ENCODE data around the gene SSC5D. TPM values are rescaled to one million over a fixed set of nuclear protein-coding genes. Genes with fewer than 3 reads are reported as not detected.

The SSC5D gene
- total and polyA plus RNA-seq, 2 experiments from 2014 or later: 0.23 to 0.69 TPM

- TF ChIP-seq CTCF (conservative IDR thresholded peaks at IDR 0.05; ENCODE audit: low read depth in 2 of 2): no peak
- no peak for TF ChIP-seq POLR2AphosphoS5 (IDR thresholded peaks at IDR 0.05; ENCODE audit: low read depth)
- TF ChIP-seq NANOG (IDR thresholded peaks at IDR 0.05; ENCODE audit: borderline replicate concordance): no peak
- no peak for TF ChIP-seq ZNF114 (CRISPR knock-in tag; IDR thresholded peaks at IDR 0.05)
- TF ChIP-seq EZH2 (IDR thresholded peaks at IDR 0.05; ENCODE audit: low read depth, unreplicated experiment): no peak
- no peak for TF ChIP-seq ZNF331 (CRISPR knock-in tag; IDR thresholded peaks at IDR 0.05; ENCODE audit: low read depth)
- TF ChIP-seq CREB1 (CRISPR knock-in tag; IDR thresholded peaks at IDR 0.05; ENCODE audit: low read depth): no peak
- TF ChIP-seq ETS1 (IDR thresholded peaks at IDR 0.05): no peak
- no peak for TF ChIP-seq STAT1 (IDR thresholded peaks at IDR 0.05; ENCODE audit: unreplicated experiment)
Measured at GRCh38 chr19:55493052-55493644, 4.9 kb downstream of the SSC5D start (continued).

GRCh38 chr19:55493645-55494171, 5.5 kb downstream of the SSC5D start:
- Mint-ChIP-seq H3K4me1 (peaks cover 18% of the 10 kb centered on the region), H3K9me3 (no peaks in the 10 kb centered on the region; the same call in 2 of the 3 replicates), H3K27me3 (ENCODE audit: insufficient read depth, low read depth, poor library complexity) (peaks cover 2% of the 10 kb centered on the region), H3K27ac (no peak overlapping the region), H3K4me3 (no peak overlapping the region), H3K36me3 (ENCODE audit: low read depth) (no peaks in the 10 kb centered on the region)
- H3K9me2 ChIP-seq (ENCODE audit: insufficient read depth): no peaks in the 10 kb centered on the region
- H3K79me2 ChIP-seq (replicated peaks; ENCODE audit: insufficient read depth): no peaks in the 10 kb centered on the region
- no peak for ATAC-seq
- H3K4me2 ChIP-seq: no peak overlapping the region
- H2AFZ ChIP-seq: no peak overlapping the region; the same call in 1 of the 2 replicates
- no peak overlapping the region for H3K27ac ChIP-seq (ENCODE audit: low read depth)
- no peaks in the 10 kb centered on the region for H3K27me3 ChIP-seq (ENCODE audit: insufficient read depth)
- DNase-seq (ENCODE audit: low spot score): no peak
- peaks cover 9% of the 10 kb centered on the region; the same call in 1 of the 2 replicates for H3K4me1 ChIP-seq (ENCODE audit: insufficient read depth)
- H3K4me3 ChIP-seq: no peak overlapping the region
- no peaks in the 10 kb centered on the region for H3F3A ChIP-seq (replicated peaks; ENCODE audit: low read depth)
- H4K20me1 ChIP-seq (replicated peaks; ENCODE audit: insufficient read depth): no peaks in the 10 kb centered on the region
- no peaks in the 10 kb centered on the region for H3K36me3 ChIP-seq (ENCODE audit: insufficient read depth)
- no peak for TF ChIP-seq ZNF462 (CRISPR knock-in tag; IDR thresholded peaks at IDR 0.05)
- no peak for TF ChIP-seq EZH2phosphoT487 (IDR thresholded peaks at IDR 0.05; ENCODE audit: unreplicated experiment)
- no peak for TF ChIP-seq JUNB (IDR thresholded peaks at IDR 0.05; ENCODE audit: unreplicated experiment)
- TF ChIP-seq NANOG (IDR thresholded peaks at IDR 0.05; ENCODE audit: borderline replicate concordance): no peak
- TF ChIP-seq EZH2 (IDR thresholded peaks at IDR 0.05; ENCODE audit: low read depth, unreplicated experiment): no peak
- TF ChIP-seq CTCF (conservative IDR thresholded peaks at IDR 0.05; ENCODE audit: low read depth in 2 of 2): no peak
- no peak for TF ChIP-seq ZNF114 (CRISPR knock-in tag; IDR thresholded peaks at IDR 0.05)
- no peak for TF ChIP-seq CREB1 (CRISPR knock-in tag; IDR thresholded peaks at IDR 0.05; ENCODE audit: low read depth)
